CD14-positive monocyte (primary cell): ENCODE results near the gene THRA. TPM values are rescaled to one million over a fixed set of nuclear protein-coding genes. Genes with fewer than 3 reads are reported as not detected.

ENCODE experiments used
- DNase-seq, 3 donors: peaks; one replicate each; pipeline ENCODE4 v3.0.0-alpha.2; 2011 to 2022
- H2AFZ ChIP-seq: 2 replicates; pipeline ENCODE4 v1.6.0; 2012; ENCODE audit warnings: mild to moderate bottlenecking, low read depth, low read length, inconsistent platforms; ENCODE audit not compliant: insufficient read depth, poor library complexity, severe bottlenecking
- H3K27ac ChIP-seq, 2 donors: 1 replicate in 1 of 2; 2 replicates in 1 of 2; pipeline ENCODE4 v1.5.1; 2012 to 2013; ENCODE audit warnings: low read length in 2 of 2, control low read depth in 1 of 2, inconsistent platforms in 1 of 2, low read depth in 1 of 2, mild to moderate bottlenecking in 1 of 2
- H3K27me3 ChIP-seq, 2 donors: one replicate each; pipeline versions ENCODE4 v1.6.0 to v1.6.1; 2011 to 2013; ENCODE audit warnings: low read length in 2 of 2; ENCODE audit not compliant: control insufficient read depth in 2 of 2, insufficient read depth in 2 of 2
- H3K36me3 ChIP-seq, 2 donors: replicated peaks in 1 of 2; 1 replicate in 1 of 2; 2 replicates in 1 of 2; pipeline versions ENCODE4 v1.5.1 to v1.6.1; 2012 to 2013; ENCODE audit warnings: low read length in 2 of 2, control low read depth in 1 of 2, inconsistent platforms in 1 of 2, mild to moderate bottlenecking in 1 of 2; ENCODE audit not compliant: insufficient read depth in 2 of 2, control insufficient read depth in 1 of 2
- H3K4me1 ChIP-seq, 2 donors: 1 replicate in 1 of 2; 2 replicates in 1 of 2; pipeline versions ENCODE4 v1.5.1 to v1.6.1; 2012 to 2013; ENCODE audit warnings: low read length in 2 of 2, control low read depth in 1 of 2, inconsistent platforms in 1 of 2, mild to moderate bottlenecking in 1 of 2, moderate library complexity in 1 of 2; ENCODE audit not compliant: insufficient read depth in 2 of 2, control insufficient read depth in 1 of 2
- H3K4me2 ChIP-seq: replicated peaks from 2 replicates; pipeline ENCODE3; 2012; ENCODE audit warnings: low read length, moderate library complexity, mild to moderate bottlenecking; ENCODE audit not compliant: poor library complexity, severe bottlenecking; ENCODE audit errors: extremely low read depth
- H3K4me3 ChIP-seq, 3 experiments: fragments of 200-600 bp in 1 of 3; sonication (generic) in 1 of 3; replicated peaks in 1 of 3; 1 replicate in 2 of 3; 2 replicates in 1 of 3; pipeline ENCODE4 v1.5.1; 2011 to 2013; ENCODE audit warnings: low read length in 3 of 3, mild to moderate bottlenecking in 3 of 3, control low read depth in 2 of 3, low read depth in 2 of 3, inconsistent platforms in 1 of 3, moderate library complexity in 1 of 3
- H3K79me2 ChIP-seq: 2 replicates; pipeline ENCODE4 v1.6.0; 2012; ENCODE audit warnings: mild to moderate bottlenecking, control low read depth, inconsistent platforms, low read length, moderate library complexity; ENCODE audit not compliant: insufficient read depth
- H3K9ac ChIP-seq: 2 replicates; pipeline ENCODE4 v1.6.0; 2017; ENCODE audit warnings: low read length, mild to moderate bottlenecking; ENCODE audit not compliant: insufficient read depth, poor library complexity, severe bottlenecking
- H3K9me3 ChIP-seq, 2 donors: replicated peaks in 1 of 2; 1 replicate in 1 of 2; 2 replicates in 1 of 2; pipeline versions ENCODE4 v1.5.1 to v1.6.1; 2012 to 2013; ENCODE audit warnings: low read length in 2 of 2, control low read depth in 1 of 2; ENCODE audit not compliant: control insufficient read depth in 1 of 2, insufficient read depth in 1 of 2
- H4K20me1 ChIP-seq: 2 replicates; pipeline ENCODE4 v1.6.0; 2012; ENCODE audit warnings: mild to moderate bottlenecking, low read length, control low read depth, moderate library complexity; ENCODE audit not compliant: insufficient read depth
- H3K27ac Mint-ChIP-seq, 7 donors: one replicate each; pipeline ENCODE4 v1.8.0; 2020; ENCODE audit warnings: mild to moderate bottlenecking in 7 of 7, mixed read lengths in 7 of 7, moderate library complexity in 6 of 7, inconsistent platforms in 2 of 7
- H3K27me3 Mint-ChIP-seq, 3 donors: one replicate each; pipeline ENCODE4 v1.8.0; 2021 to 2022; ENCODE audit warnings: low read depth in 3 of 3, mild to moderate bottlenecking in 3 of 3, mixed read lengths in 3 of 3, moderate library complexity in 3 of 3, inconsistent platforms in 1 of 3
- H3K36me3 Mint-ChIP-seq, 2 donors: one replicate each; pipeline ENCODE4 v1.8.0; 2020; ENCODE audit warnings: mixed read lengths in 2 of 2, inconsistent platforms in 1 of 2, mild to moderate bottlenecking in 1 of 2
- H3K4me1 Mint-ChIP-seq: one replicate; pipeline ENCODE4 v1.8.0; 2020; ENCODE audit warnings: mild to moderate bottlenecking, mixed read lengths
- H3K4me3 Mint-ChIP-seq, 2 donors: one replicate each; pipeline ENCODE4 v1.8.0; 2020; ENCODE audit warnings: mild to moderate bottlenecking in 2 of 2, mixed read lengths in 2 of 2, moderate library complexity in 1 of 2
- H3K9me3 Mint-ChIP-seq, 7 donors: one replicate each; pipeline ENCODE4 v1.8.0; 2020 to 2022; ENCODE audit warnings: mixed read lengths in 7 of 7, mild to moderate bottlenecking in 6 of 7, moderate library complexity in 6 of 7, inconsistent platforms in 2 of 7
- WGBS: methylation state at CpG from one replicate; pipeline ENCODE4 v1.1.5; 2013; ENCODE audit warnings: missing lambda C conversion rate; ENCODE audit not compliant: insufficient coverage; 5-methylcytosine and 5-hydroxymethylcytosine counted together
- intact Hi-C, 2 donors: fragments of 100-400 bp; cut with micrococcal nuclease; formaldehyde crosslinking; loops; one replicate each; pipeline versions ENCODE4 v1.15.0 to v1.15.1; 2023
- polyA plus RNA-seq, 3 donors: library from polyadenylated mRNA; depleted of rRNA in 1 of 3; unstranded in 2 of 3; stranded (reverse) in 1 of 3; fragments of 300-500 nt in 2 of 3; fragments of >200 nt in 1 of 3; fragmentation: Illumina TruSeq in 2 of 3; gene quantifications; 1 replicate in 2 of 3; 2 replicates in 1 of 3; pipeline ENCODE4 v1.2.3, GENCODE V29; 2012 to 2021
- TF ChIP-seq, protein P1 (sequence below): fragments of 200-600 bp; IDR thresholded peaks from one replicate; pipeline ENCODE4 v1.8.0; 2022; ENCODE audit warnings: antibody characterized with exemption, mild to moderate bottlenecking

The THRA gene
- polyA plus RNA-seq, 3 donors: 2.5 to 7.5 (median 3.8) TPM

- Histone ChIP-seq H2AFZ (no peak overlapping the region), H3K9me3 (no peaks in the 10 kb centered on the region), H3K9ac (no peak overlapping the region), H3K79me2 (no peaks in the 10 kb centered on the region), H4K20me1 (no peaks in the 10 kb centered on the region), H3K4me3 (no peak overlapping the region), H3K27ac (no peak overlapping the region), H3K4me1 (no peaks in the 10 kb centered on the region), H3K27me3 (no peaks in the 10 kb centered on the region), H3K36me3 (peaks cover 56 to 73% of the 10 kb centered on the region in 2 donors), H3K4me2 (no peak overlapping the region)
- Mint-ChIP-seq H3K27me3 (peaks cover 0 to 8% (median 3%) of the 10 kb centered on the region in 3 donors), H3K27ac (no peak overlapping the region), H3K4me1 (peaks cover 1% of the 10 kb centered on the region), H3K4me3 (no peak overlapping the region), H3K9me3 (no peaks in the 10 kb centered on the region), H3K36me3 (peaks cover 56 to 73% of the 10 kb centered on the region in 2 donors)
- DNase-seq: no peak
- TF ChIP-seq, protein P1, sequence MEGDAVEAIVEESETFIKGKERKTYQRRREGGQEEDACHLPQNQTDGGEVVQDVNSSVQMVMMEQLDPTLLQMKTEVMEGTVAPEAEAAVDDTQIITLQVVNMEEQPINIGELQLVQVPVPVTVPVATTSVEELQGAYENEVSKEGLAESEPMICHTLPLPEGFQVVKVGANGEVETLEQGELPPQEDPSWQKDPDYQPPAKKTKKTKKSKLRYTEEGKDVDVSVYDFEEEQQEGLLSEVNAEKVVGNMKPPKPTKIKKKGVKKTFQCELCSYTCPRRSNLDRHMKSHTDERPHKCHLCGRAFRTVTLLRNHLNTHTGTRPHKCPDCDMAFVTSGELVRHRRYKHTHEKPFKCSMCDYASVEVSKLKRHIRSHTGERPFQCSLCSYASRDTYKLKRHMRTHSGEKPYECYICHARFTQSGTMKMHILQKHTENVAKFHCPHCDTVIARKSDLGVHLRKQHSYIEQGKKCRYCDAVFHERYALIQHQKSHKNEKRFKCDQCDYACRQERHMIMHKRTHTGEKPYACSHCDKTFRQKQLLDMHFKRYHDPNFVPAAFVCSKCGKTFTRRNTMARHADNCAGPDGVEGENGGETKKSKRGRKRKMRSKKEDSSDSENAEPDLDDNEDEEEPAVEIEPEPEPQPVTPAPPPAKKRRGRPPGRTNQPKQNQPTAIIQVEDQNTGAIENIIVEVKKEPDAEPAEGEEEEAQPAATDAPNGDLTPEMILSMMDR: no peak
- intact Hi-C loops: no loop called here
- 98% methylated on average over 13 of the region's 13 CpGs for WGBS
These were observed 42.6 kb upstream of the THRA start for GRCh38 chr17:40020146-40020545.

- TF ChIP-seq, protein P1: no peak
- Mint-ChIP-seq H3K4me1 (peaks cover 1% of the 10 kb centered on the region), H3K9me3 (no peaks in the 10 kb centered on the region), H3K36me3 (peaks cover 70 to 87% of the 10 kb centered on the region in 2 donors), H3K27me3 (no peaks in the 10 kb centered on the region), H3K4me3 (no peak overlapping the region), H3K27ac (peak overlapping the region in 4 of 7 donors; percentile 0 to 75 (median 24))
- no peaks in the 10 kb centered on the region for H3K9me3 ChIP-seq
- H2AFZ ChIP-seq: no peak overlapping the region
- no peaks in the 10 kb centered on the region for H3K27me3 ChIP-seq
- H3K27ac ChIP-seq: no peak overlapping the region
- H3K79me2 ChIP-seq: no peaks in the 10 kb centered on the region
- peaks cover 70 to 86% of the 10 kb centered on the region in 2 donors for H3K36me3 ChIP-seq
- H3K4me3 ChIP-seq: no peak overlapping the region
- intact Hi-C loops: no loop called here
- no peaks in the 10 kb centered on the region for H3K4me1 ChIP-seq
- 82% methylated on average over 7 of the region's 9 CpGs for WGBS
- no peak for DNase-seq
- H3K4me2 ChIP-seq: no peak overlapping the region
- H4K20me1 ChIP-seq: no peaks in the 10 kb centered on the region
- no peak overlapping the region for H3K9ac ChIP-seq
These were observed 41.3 kb upstream of the THRA start for GRCh38 chr17:40021451-40021971.
